Amniotic epithelial cell (primary cell): ENCODE results near the gene PSMC6.

ENCODE experiments used
- DNase-seq: peaks from one replicate; pipeline ENCODE4 v3.0.0-alpha.2; 2010; ENCODE audit warnings: low read depth

Gene PSMC6

GRCh38 chr14:52706724-52707706, at the start of gene PSMC6:
Gene PSMC6 (plus strand): TSS chr14:52707200. CDS start chr14:52707220, 20 bp downstream.
- peak; percentile 86 for DNase-seq

DNA sequence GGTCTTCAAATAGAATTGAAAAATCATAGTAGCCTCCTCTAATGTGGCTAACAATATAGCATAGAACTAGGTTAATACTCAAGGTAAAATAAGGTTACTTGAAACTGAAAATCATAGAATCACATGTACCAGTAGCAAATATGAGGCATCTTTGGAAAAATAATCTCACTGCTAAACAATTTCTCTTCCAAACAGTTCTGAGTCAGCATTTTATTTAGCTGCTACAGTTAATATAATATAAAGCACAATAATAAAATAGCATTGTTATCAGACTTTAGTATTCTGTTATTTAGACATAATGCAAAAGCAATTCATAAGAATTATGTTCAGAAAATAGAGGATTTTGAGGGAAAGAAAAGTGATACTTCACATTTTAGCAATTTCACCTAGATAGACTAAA, 46.7 kb upstream of the PSMC6 start:
- no peak for DNase-seq

DNA sequence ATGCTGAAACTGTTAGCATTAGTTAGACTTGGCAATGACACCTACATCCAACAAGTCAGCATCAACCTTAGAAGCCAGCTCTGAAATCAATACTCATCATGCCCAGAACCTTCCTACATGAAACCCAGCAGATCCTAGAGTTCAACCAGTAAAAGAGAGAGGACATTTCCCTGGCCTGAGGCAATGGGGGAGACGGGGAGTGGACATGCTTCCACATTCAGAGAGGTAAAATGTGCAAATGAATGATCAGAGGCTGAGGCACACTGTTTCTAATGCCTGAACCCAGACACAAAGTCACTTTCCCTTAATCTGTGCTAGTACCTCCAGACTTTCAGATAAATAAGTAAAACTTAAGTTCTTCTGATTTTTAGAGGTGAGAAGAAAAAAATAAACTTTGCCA, 46.2 kb upstream of the PSMC6 start:
- DNase-seq: no peak

DNA sequence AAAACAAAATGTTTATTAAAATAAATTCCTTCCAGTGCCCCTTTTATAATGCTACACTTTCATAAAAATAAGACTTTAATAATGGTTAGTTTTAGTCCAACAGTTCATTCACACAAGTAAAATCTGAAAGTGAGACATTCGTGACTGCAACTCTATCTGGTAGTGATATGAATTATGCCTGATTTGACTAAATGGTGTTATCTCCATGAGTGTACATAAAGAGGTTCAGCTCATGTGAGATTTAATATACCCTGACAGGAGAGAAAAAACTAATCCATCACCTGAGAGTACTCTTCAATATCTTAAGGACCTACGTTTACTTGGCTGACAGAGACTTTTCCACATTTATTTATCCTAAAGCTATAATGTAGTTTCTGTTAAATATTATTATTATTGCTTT, 45.7 kb upstream of the PSMC6 start:
- no peak for DNase-seq

- no peak for DNase-seq
Measured at GRCh38 chr14:52663850-52664249, 43.1 kb upstream of the PSMC6 start.

DNA sequence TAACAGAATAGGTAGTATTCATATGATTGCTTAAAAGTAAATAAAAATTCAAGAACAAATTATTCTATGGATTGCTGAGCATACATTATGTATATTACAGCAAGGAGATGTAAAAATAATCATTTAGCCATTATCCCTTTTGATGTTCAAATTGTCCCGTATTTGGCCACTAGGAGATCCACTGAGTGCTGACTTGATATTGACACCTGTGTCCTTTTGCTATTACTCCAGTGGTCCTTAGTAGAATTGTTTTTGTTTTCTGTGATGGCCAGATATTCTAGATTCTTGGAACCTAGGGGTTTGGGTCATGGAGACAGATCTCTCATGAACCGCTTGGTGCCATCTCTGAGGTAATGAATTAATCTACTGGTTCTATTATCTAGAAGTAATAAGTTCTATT, 28.4 kb upstream of the PSMC6 start:
- DNase-seq: no peak

GRCh38 chr14:52683985-52684520, 22.9 kb upstream of the PSMC6 start:
- no peak for DNase-seq

DNA sequence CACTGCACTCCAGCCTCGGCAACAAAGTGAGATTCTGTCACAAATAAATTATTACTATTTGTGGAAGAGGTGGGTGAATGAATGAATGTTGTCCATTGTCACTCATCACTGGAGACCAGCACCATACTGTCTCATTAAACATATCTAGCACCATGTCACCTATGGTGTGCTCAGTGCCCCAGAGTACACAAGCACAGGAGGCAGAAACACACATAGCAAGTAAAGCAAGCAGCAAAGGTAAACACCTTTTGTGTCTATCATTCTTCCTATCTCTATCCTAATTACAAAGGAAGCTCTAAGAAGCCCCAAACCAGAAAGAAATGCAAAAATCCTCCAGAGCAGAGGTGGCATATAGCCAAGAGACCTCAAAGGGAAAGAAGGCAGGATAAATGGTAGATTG, 20.8 kb upstream of the PSMC6 start:
- DNase-seq: no peak

GRCh38 chr14:52690983-52691760, 15.8 kb upstream of the PSMC6 start:
- no peak for DNase-seq

DNA sequence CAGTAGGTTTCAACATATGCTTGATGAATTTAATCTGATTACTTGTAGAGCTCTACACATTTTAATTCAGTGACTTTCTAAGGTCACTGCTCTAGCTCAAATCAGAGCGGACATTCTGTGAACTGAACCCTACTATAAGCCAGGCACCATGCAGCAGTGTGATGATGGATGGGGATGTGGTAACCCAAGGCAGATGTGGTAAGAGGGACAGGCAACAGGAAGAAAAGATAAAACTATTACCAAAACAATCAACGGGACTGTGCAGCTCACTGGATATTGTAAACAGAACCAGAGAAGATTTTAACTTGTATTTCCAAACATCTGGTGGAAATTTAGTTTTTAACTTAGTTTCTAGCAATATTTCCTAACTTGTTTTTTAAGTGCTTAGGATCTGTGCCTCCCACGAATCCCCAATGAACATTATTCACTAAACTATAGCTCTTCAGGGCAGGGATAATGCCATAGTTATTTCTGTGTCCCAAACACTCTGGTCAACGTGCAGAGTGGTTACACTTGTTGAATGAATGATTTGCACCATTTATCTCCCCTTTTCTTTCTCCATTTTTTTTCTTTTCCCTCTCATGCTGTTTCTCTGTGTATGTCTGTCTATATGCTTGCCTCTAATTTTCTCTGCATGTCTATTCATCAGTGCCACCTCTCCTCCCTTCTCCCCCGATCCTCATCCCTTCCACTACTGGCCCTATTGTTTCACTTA, 14.6 kb upstream of the PSMC6 start:
- peak; percentile 92 for DNase-seq

DNA sequence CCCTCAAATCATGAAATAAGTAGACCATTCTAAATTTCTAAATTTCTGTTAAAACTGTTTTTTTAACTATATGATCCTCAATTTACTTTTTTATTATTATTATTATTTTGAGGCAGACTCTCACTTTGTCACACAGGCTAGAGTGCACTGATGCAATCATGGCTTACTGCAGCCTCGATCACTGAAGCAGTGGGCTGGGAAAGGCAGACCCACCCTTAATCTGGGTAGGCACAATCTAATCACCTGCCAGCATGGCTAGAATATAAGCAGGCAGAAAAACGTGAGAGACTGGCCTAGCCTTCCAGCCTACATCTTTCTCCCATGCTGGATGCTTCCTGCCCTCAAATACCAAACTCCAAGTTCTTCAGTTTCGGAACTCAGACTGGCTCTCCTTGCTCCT, 14.0 kb upstream of the PSMC6 start:
- DNase-seq: no peak

DNA sequence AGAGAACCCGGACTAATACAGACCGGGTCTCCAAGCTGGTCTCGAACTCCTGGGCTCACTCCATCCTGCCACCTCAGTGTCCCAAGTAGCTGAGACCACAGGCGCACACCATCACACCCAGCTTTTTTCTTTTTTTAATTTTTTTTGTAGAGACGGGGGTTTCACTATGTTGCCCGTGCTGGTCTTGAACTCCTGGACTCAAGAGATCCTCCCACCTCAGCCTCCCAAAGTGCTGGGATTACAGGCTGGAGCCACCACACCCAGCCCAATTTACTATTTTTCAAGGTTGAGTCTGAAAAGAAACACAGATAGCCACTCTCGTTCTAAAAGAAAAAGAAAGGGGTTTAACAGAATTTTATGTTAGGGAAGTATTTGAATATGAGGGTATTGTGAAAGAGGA, 13.5 kb upstream of the PSMC6 start:
- DNase-seq: no peak

GRCh38 chr14:52694761-52695480, 12.1 kb upstream of the PSMC6 start:
- peak; percentile 48 for DNase-seq

DNA sequence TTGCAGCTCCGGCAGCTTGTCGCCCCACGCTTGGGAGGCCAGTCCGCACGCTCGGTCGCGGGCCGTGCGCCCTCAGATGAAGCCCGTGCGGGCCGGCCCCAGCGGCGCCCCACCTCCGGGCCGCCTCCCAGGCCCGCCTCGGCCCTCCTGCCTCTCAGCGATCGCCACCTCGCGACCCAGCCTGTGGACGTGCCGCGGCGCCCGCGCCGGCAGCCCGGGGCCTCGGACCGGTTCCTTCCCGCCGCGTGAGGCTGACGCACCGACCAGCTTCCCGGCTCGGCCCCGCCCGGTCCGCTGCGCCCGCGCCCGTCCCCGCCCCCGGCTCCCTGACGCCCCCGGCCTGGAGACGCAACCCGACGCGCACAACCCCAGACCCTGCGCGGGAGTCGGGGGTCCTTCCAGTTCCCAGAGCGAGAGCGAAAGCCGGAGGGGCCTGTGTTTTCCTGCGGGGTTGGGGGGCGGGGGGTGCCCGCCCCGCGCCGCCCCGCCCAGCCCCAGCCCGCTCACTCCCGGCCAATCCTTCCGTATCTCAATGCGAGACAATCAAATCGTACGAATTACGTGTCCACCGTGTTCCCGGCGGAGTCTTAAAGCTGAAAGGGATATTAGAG, 11.4 kb upstream of the PSMC6 start, which contains the start of gene ERO1A:
ERO1A (minus strand) TSS at position 78 of the 611 bp plus-strand sequence; CDS start at position 1, 77 bp downstream.
- DNase-seq: peak; percentile 77

DNA sequence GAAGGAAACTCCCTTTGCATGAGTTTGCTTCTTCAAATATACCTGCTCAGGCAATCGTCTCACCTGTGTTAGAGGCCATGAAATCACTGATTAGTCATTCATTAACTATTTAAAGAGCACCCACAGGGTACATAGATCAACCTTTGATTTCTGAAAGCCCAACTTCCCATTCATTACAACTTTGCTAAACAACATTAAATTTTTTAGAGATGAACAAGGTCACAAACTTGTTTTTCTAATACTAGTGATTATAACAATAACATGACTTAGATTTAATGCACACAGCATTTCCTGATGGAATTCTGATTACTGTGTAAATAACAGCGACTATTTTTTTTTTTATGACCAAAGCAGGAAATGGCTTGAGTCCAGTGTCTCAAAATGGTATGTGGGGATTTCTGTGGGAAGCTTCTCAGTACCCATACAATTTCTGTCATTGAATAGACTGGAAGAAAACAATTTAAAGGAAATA, 6.3 kb upstream of the PSMC6 start:
- no peak for DNase-seq

DNA sequence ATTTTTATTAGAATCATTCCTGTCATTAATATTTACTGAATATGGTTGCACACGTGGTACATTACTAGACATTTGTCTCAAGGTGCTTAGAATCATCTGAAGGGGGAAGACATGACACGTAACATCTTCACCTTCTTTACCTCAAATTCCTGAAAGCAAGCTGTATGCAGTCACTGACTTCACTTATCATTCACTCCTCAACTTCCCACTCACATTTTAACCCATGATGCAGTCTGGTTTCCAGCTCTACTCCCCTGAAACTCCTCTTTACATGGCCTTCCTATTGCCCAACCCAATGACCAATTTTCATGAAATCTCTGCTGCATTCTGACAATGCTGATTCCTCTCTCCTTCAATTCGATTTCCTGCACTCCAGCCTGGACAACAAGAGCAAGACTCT, 5.8 kb upstream of the PSMC6 start:
- DNase-seq: peak; percentile 50

DNA sequence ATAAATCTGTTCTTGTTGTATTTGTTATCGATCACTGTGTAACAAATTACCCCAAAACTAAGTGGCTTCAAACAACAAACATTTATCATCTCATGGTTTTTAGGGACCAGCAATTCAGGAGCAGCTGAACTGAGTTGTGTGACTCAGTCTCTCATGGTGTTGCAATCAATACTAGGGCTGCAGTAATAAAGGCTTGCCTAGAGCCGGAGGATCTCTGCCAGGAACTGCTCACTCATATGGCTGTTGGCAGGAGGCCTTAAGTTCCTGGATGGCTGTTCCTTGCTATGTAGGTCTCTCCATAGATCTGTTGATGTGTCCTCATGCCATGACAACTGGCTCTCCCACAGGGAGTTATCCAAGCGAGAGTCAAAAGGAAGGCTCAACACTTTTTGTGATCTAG, 3.8 kb upstream of the PSMC6 start:
- peak; percentile 96 for DNase-seq

DNA sequence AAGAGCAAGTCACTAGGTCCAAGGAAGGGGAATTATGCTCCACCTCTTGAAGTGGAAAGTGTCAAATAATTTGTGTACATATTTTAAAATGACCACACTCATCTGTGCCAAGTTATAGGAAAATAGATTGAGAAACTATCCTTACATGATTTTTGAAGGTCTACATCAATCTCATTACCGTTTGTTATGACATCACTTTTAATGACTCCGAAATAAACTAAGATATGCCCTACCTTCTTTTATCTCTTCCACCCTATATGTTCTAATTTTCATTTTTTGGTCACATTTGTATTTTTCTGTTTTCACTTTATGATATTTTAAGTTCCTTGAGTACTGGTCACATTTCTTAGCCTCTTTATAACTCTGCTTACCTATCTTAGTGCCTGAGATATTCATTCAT, 3.3 kb upstream of the PSMC6 start:
- DNase-seq: no peak

DNA sequence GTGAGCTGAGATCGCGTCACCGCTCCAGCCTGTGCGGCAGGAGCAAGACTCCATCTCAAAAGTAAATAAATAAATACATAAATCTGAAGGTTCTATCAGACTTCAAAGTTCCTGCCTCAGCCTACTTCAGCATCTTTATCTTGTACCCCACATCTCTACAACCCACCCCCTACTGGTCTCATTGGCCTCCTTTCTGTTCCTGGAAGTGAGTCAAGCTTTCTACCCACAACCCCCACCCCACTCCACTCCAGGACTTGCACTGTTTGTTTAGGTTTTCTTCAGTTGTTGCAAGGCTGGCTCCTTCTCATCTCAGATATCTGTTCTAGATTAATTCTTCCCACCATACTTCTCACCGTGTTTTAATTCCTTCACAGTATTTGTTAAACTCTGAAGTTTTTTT, 714 bp upstream of the PSMC6 start:
- DNase-seq: peak; percentile 49

- DNase-seq: peak; percentile 34
Measured at GRCh38 chr14:52711666-52712065, 4.7 kb downstream of the PSMC6 start.

DNA sequence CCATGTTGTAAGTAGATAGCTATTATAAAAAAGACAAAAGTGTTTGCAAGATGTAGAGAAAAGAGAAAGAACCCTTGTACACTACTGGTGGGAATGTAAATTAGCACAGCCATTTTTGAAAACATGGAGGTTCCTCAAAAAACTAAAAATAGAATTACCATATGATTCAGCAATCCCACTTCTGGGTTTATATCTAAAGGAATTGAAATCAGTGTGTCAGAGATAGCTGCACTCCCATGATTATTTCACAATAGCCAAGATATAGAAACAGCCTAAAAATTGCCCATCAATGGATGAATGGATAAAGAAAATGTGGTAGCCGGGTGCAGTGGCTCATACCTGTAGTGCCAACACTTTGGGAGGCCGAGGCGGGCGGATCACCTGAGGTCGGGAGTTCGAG, 9.2 kb downstream of the PSMC6 start:
- DNase-seq: no peak
